Transverse colon (tissue), 4 donors: ENCODE measurements around the gene CPM. TPM values are rescaled to one million over a fixed set of nuclear protein-coding genes. Genes with fewer than 3 reads are reported as not detected.
A peak's percentile ranks its signal among the peaks of the same experiment; 100 is the strongest.

Experiments
- DNase-seq: peaks from one replicate; pipeline ENCODE4 v3.0.0-alpha.2; 2019
- H3K27ac ChIP-seq, 4 donors: fragments of 200-600 bp; sonication (generic); 2 replicates each; pipeline ENCODE4 v1.5.1; 2016 to 2018; ENCODE audit warnings: inconsistent platforms in 4 of 4
- H3K27me3 ChIP-seq: fragments of 200-600 bp; sonication (generic); 2 replicates; pipeline ENCODE4 v1.5.1; 2017; ENCODE audit warnings: inconsistent platforms
- H3K36me3 ChIP-seq, 4 donors: fragments of 200-600 bp; sonication (generic); 2 replicates each; pipeline ENCODE4 v1.5.1; 2017 to 2019; ENCODE audit warnings: inconsistent platforms in 4 of 4
- H3K4me1 ChIP-seq, 4 donors: fragments of 200-600 bp; sonication (generic); 2 replicates each; pipeline ENCODE4 v1.5.1; 2017 to 2020; ENCODE audit warnings: inconsistent platforms in 4 of 4
- H3K4me3 ChIP-seq, 4 donors: fragments of 200-600 bp; sonication (generic); 1 replicate in 1 of 4; 2 replicates in 3 of 4; pipeline versions ENCODE4 v1.5.1 to v1.6.1; 2017 to 2019; ENCODE audit warnings: inconsistent platforms in 4 of 4
- H3K9me3 ChIP-seq, 2 donors: fragments of 200-600 bp; sonication (generic); 2 replicates each; pipeline ENCODE4 v1.5.1; 2017 to 2019; ENCODE audit warnings: inconsistent platforms in 2 of 2
- CTCF ChIP-seq, 5 experiments: fragments of 200-600 bp in 3 of 5; fragments of 450-650 bp in 2 of 5; sonication (generic) in 3 of 5; IDR thresholded peaks; 1 replicate in 2 of 5; 2 replicates in 3 of 5; pipeline ENCODE4 v1.5.1; 2016 to 2017; ENCODE audit warnings: antibody characterized with exemption in 5 of 5, inconsistent platforms in 3 of 5, mild to moderate bottlenecking in 2 of 5, moderate library complexity in 1 of 5
- EP300 ChIP-seq: sonication (generic); formaldehyde crosslinking; IDR thresholded peaks from one replicate; pipeline ENCODE4 v1.6.1; 2017; ENCODE audit warnings: antibody characterized with exemption, low read depth
- POLR2A ChIP-seq: fragments of 450-650 bp; IDR thresholded peaks from one replicate; pipeline ENCODE4 v1.6.1; 2016; ENCODE audit warnings: antibody characterized with exemption, mild to moderate bottlenecking, moderate library complexity
- POLR2AphosphoS5 ChIP-seq, 3 donors: sonication (generic); formaldehyde crosslinking; IDR thresholded peaks; one replicate each; pipeline ENCODE4 v1.6.1; 2016; ENCODE audit warnings: antibody characterized with exemption in 3 of 3
- WGBS, 2 donors: methylation state at CpG; one replicate each; pipeline ENCODE4 v1.1.5; 2018; ENCODE audit warnings: low coverage in 1 of 2; 5-methylcytosine and 5-hydroxymethylcytosine counted together
- in situ Hi-C, 4 donors: fragments of 200-750 bp; cut with MboI; loops; one replicate each; pipeline versions ENCODE4 v1.15.0 to v1.15.1; 2017; ENCODE audit warnings: low sequenced_read_pairs in 3 of 4, low pct_ligation_motif_present in 1 of 4, low pct_unique_long_range_greater_than_20kb in 1 of 4
- intact Hi-C: fragments of 100-400 bp; cut with DNase I; formaldehyde crosslinking; loops from one replicate; pipeline ENCODE4 v1.15.1; 2023; ENCODE audit warnings: low total_unique reads
- total RNA-seq, 4 donors: library from RNA; depleted of rRNA; stranded (reverse); fragments of >200 nt; gene quantifications; one replicate each; pipeline ENCODE4 v1.1.0, GENCODE V29; 2016

CPM gene
- total RNA-seq, 4 donors from 2014 or later = 36.4 to 147 (median 107) TPM

GRCh38 chr12:68877583-68877982 is 55.4 kb downstream of the CPM start:
- H3K27ac ChIP-seq = no peak overlapping the region
- intact Hi-C loops (no loop called here), in situ Hi-C loops (no loop called here)
- TF ChIP-seq EP300 (no peak), CTCF (IDR thresholded peaks at IDR 0.05) (no peak), POLR2A (no peak), POLR2AphosphoS5 (IDR thresholded peaks at IDR 0.05) (no peak)
- no peaks in the 10 kb centered on the region for H3K27me3 ChIP-seq
- WGBS, 2 donors = 95 to 97% methylated on average over 4 of the region's 4 CpGs
- H3K9me3 ChIP-seq = peaks cover 0 to 4% of the 10 kb centered on the region in 2 donors
- H3K4me3 ChIP-seq = no peak overlapping the region
- DNase-seq = no peak
- H3K4me1 ChIP-seq = no peaks in the 10 kb centered on the region
- H3K36me3 ChIP-seq = peaks cover 0 to 9% (median 0%) of the 10 kb centered on the region in 4 donors

- intact Hi-C loops = no loop called here
- TF ChIP-seq EP300 (no peak), POLR2AphosphoS5 (IDR thresholded peaks at IDR 0.05) (no peak), CTCF (IDR thresholded peaks at IDR 0.05) (no peak), POLR2A (no peak)
- WGBS, 2 donors = 35 to 48% methylated on average over 4 of the region's 4 CpGs
Measured at GRCh38 chr12:68876461-68876860, 56.5 kb downstream of the CPM start.

GRCh38 chr12:68873316-68873715 is 59.7 kb downstream of the CPM start:
- Histone ChIP-seq H3K27me3 (no peaks in the 10 kb centered on the region), H3K9me3 (no peaks in the 10 kb centered on the region), H3K36me3 (peaks cover 0 to 7% (median 3%) of the 10 kb centered on the region in 4 donors), H3K4me3 (no peak overlapping the region), H3K4me1 (no peaks in the 10 kb centered on the region), H3K27ac (no peak overlapping the region)
- no peak for TF ChIP-seq POLR2AphosphoS5 (IDR thresholded peaks at IDR 0.05)
- TF ChIP-seq POLR2A = no peak
- TF ChIP-seq EP300 = no peak
- TF ChIP-seq CTCF (IDR thresholded peaks at IDR 0.05) = no peak
- 92 to 100% methylated on average over 1 to 4 of the region's 4 CpGs for WGBS, 2 donors
- intact Hi-C loops (no loop called here), in situ Hi-C loops (loop anchor here in 1 of 4 donors (25.0 kb wide), 2 partner anchors 189 to 389 kb away; no protein-coding TSS in a partner anchor)
- DNase-seq = no peak

More at GRCh38 chr12:68876461-68876860, 56.5 kb downstream of the CPM start:
- in situ Hi-C loops = no loop called here
- no peak overlapping the region for H3K27ac ChIP-seq
- no peaks in the 10 kb centered on the region for H3K4me1 ChIP-seq
- H3K4me3 ChIP-seq = no peak overlapping the region
- H3K36me3 ChIP-seq = peaks cover 0 to 12% (median 0%) of the 10 kb centered on the region in 4 donors
- H3K9me3 ChIP-seq = peaks cover 0 to 4% of the 10 kb centered on the region in 2 donors
- H3K27me3 ChIP-seq = no peaks in the 10 kb centered on the region
- no peak for DNase-seq

- WGBS, 2 donors = 80% methylated on average over 3 to 6 of the region's 6 CpGs
- peaks cover 0 to 7% (median 3%) of the 10 kb centered on the region in 4 donors for H3K36me3 ChIP-seq
Measured at GRCh38 chr12:68871921-68872320, 61.0 kb downstream of the CPM start.

More at GRCh38 chr12:68871921-68872320, 61.0 kb downstream of the CPM start:
- Histone ChIP-seq H3K4me1 (no peaks in the 10 kb centered on the region), H3K27ac (no peak overlapping the region), H3K9me3 (no peaks in the 10 kb centered on the region), H3K27me3 (no peaks in the 10 kb centered on the region), H3K4me3 (no peak overlapping the region)
- no peak for DNase-seq
- in situ Hi-C loops = loop anchor here in 1 of 4 donors (25.0 kb wide), 2 partner anchors 190 to 390 kb away; no protein-coding TSS in a partner anchor
- peak in 1 of 5 experiments; percentile 5 for TF ChIP-seq CTCF (IDR thresholded peaks at IDR 0.05)
- TF ChIP-seq POLR2A = no peak
- intact Hi-C loops = no loop called here
